Activated CD4-positive, alpha-beta T cell treated with anti-CD3 and anti-CD28 coated beads, Interleukin-10, Interleukin-2, amounts not matched to agents 100 ng/mL and 50 ng/mL, durations not matched to agents 16 hours and 8 hours (primary cell): ENCODE measurements around the gene CDC34.

Experiments
- DNase-seq: peaks from one replicate; pipeline ENCODE4 v3.0.0-alpha.2; 2020

The CDC34 gene

DNA sequence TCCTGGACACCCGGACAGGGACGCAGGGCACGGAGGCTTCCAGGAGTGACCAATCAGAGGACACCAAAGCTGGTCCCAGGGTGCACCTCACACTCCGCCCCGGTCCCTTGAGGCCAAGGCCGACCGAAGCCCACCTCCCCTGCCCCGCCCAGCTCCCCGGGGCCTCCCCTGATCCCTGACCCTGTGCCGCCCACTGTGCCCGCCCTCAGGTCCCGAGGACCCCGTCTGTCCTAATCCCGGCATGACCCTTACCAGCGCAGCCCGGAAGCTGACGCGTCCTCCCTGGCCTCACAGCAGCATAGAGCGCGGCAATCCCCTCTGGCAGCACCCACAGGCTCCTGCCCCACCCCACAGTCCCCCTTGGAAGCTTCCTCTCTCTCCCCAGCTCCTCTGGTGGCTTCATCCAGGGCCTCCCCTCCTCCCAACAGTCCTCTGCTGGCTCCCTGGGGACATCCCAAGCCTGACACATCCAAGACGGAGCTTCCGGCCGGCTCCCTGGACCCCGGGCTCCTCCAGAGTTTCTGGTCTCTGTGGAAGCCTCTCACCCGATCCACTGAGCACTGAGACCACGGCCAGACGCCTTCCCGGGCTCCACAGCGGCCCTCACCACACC, 7.4 kb upstream of the CDC34 start:
- no peak for DNase-seq

DNA sequence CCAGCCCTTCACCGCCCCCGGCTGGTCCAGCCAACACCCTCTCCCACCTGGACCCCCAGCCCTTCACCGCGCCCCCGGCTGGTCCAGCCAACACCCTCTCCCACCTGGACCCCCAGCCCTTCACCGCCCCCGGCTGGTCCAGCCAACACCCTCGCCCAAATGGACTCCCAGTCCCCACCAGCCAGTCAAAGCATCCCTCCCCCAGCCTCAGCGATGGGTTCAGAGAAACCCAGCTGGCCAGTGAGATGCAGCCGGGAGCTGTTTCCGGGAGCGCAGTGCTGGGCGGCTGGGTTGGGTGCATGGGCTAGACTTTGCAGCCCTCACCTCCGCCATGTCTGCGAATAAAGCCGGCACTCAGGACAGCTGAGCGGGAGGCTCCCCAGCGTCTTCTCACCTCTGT, 6.5 kb upstream of the CDC34 start:
- no peak for DNase-seq

DNA sequence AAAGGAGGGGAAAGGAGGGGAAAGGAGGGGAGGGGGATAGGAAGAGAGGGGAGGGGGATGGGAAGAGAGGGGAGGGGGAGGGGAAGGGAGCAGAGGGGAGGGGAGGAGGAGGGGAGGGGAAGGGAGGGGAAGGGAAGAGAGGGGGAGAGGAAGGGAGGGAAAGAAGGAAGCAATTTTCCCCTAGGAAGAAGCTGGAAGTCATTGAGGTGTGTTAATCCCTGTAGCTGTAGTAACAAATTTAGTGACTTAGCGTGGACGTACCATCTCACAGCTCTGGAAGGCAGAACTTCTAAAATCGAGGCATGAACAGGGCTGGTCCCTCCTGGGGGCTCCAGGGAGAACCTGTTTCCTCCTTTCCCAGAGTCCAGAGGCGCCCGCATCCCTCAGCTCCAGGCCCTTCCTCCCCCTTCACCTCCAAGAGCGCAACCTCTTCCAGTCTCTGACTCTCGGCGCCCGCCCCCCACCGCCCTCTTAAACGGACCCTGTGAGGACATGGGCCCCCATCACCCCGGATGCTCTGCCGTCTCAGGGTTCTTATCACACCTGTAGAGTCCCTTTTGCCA, 5.6 kb upstream of the CDC34 start:
- DNase-seq = no peak

DNA sequence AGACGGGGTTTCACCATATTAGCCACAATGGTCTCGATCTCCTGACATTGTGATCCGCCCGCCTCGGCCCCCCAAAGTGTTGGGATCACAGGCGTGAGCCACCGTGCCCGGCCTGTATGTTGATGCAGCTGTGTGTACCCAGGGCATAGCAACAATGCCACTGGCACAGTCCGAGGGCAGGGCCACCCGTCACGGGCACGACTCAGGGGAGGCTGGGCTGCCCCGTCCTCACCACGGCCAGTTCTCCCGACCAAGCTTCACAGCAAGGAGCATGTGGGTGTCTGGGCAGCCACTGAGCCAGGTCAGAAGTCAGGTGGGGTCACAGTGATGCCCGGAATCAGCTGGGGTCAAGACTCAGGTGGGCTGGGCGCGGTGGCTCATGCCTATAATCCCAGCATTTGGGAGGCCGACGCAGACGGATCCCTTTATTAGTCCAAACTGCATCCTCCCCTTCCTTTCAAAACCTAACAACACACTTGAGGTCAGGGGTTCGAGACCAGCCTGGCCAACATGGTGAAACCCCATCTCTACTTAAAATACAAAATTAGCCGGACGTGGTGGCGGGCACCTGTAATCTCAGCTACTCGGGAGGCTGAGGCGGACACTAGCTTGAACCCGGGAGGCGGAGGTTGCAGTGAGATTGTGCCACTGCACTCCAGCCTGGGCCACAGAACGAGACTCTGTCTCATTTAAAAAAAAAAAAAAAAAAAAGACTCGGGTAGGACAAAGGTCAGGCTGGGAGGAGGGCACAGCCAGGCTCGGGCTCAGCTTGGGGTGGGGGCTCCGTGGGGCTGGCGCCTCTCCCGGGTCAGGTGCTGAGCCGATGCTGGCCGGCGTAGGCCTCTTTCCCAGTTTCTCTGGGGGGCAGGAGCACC, 1.2 kb upstream of the CDC34 start:
- DNase-seq = no peak

DNA sequence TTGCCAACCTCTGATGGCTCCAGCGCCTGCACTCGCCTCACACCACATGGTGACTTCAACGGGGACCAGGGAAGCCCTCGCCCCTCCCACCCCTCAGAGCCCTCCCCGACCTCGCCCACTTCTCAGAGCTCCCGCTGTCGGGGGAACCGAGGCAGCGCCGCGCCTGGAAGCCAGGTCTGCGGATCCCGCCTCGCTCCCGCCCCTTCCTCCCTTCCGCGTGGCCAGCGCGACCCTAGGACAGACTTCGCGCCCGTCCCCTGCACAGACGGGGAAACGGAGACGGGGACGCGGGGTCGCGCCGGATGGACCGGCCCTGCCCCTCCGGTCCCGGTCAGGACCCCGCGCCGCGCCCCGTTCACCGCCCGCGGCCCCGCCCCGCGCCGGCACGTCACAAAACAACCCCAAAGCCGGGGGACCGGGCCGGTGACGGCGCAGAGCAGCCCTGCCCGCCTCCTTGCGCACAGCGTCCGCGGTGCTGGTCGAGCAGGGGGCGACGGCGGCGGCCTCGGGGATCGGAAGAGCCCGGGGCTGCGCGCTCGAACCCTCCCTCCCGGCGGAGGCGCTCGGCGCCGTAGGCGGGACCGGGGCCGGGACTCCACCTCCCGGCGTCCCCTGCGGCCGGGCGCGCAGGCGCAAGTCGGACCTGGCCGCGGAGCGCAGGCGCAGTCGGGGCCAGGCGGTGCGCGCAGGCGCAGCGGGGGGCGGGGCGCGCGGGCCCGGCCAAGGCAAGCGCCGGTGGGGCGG, 379 bp upstream of the CDC34 start:
- peak; percentile 94 for DNase-seq

DNA sequence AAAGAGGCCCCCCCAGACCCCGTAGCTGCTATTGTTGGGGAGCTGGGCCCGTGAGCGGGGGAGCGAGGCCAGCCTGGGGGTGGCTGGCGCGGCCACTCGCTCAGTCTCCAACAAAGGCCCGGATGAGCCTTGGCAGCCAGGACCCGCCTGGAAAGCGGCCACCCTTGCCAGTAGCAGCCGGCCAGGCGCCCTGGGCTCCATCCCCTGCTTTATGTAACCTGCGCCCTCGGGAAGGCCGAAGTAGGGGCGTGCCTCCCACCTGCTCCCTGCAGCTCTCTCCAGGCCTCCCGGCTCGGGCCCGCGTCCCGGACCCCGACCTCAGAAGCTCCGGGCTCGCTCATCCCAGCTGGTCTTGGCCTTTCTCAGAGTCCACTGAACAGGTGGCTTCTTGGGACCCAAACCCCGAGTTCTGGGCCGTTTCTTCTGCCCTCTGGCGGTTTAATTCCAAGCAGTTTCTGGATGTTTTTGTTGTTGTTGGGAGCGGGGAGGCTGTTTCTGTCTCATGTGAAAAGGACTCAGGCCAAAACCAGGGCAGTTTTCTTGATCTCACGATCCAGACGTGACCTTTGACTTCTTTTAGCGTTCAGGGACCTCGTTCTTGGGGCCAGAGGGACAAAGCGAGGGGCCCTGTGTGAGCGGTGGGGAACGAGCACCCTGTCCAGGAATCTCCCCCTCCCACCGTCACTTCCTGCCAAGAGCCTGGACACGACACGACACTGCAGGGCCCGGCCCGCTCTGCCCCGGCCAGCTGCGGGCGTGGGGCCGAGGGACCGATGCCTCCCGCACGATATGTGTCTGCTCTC, 1.2 kb downstream of the CDC34 start:
- peak; percentile 55 for DNase-seq

DNA sequence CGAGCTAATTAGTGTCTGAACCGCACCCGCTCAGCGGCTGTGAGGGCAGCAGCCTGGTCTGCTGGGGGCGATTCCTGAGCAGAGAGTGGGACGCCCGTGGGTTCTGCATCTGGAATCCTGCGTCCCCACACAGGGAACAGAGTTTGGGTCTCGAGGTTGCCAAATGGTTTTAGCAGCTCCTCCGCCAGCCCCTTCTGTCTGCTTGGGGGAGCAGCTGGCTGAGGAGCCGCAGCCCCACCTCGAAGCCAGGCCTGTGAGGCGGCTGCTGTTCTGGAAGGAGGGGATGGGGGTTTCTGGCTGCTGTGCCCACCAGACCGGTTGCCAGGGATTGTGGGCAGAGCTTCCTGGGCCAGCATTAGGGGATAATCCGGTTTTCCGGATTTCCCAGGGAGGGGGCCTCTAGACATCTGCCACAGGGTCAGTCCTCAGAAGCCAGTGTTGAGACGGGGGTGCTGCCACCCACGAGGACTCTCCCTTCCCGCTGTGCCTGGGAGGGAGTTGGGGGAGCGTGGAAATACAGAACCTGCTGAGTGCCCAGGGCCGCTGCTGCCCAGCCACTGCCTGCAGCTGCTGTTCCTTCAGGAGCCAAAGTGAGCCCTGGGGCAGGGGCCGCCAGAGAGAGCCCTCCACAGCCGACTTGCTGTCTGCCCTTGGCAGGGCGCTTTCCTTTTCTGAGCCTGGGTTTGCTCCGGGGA, 2.0 kb downstream of the CDC34 start:
- no peak for DNase-seq

DNA sequence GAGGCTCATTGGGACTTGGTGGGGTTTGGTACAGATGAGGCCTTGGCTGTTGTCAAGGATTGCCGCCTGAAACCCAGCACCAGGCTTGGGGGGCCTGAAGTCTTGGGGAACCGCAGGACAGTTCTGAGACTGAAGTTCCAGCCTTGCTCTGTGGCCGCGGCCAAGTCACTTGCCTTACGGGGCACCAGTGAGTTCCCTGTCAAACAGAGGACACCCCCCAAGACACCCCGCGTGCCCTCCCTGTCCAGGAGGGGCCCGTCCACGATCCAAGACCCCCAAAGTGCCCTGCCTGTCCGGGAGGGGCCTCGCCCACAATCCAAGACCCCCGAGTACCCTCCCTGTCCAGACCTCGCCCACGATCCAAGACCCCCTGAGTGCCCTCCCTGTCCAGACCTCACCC, 2.5 kb downstream of the CDC34 start:
- no peak for DNase-seq

DNA sequence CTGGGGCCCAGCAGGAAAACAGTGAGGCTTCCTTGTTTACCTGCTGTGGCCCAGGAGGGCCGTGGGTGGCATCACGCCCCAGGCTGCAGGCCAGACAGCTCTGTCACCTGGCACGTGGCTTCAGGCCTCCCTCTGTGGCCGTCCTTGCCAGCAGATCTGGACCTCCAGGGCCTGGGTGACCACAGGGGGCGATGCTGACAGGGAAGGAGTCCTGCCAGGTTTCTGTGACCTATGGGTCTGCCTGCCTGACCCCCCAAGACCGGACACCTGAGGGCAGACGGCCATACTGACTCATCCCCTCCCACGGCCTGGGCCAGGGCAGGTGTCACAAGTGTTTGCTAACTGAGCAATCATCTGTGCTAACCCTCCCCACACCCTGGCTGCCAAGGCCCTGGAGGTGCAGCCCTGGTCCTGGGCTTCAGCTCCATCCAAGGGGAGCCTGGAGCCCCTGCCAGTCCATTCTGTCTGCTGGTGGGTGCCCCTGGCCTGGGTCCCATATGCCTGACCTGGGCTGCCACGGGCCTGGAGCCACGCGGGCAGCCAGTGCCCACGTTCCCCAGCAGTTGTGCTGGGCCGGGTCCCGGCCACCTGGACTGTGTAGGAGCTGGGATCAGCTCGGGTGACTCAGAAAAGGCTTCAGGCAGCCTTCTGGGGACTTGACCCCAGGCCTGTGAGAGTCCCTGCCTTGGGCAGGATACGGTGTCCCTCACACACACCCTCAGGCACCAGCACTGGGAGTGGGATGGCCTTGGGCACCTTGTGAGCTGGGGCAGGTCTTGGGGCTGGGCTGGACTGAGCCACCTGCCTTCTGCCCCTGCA, 3.7 kb downstream of the CDC34 start:
- DNase-seq = no peak

DNA sequence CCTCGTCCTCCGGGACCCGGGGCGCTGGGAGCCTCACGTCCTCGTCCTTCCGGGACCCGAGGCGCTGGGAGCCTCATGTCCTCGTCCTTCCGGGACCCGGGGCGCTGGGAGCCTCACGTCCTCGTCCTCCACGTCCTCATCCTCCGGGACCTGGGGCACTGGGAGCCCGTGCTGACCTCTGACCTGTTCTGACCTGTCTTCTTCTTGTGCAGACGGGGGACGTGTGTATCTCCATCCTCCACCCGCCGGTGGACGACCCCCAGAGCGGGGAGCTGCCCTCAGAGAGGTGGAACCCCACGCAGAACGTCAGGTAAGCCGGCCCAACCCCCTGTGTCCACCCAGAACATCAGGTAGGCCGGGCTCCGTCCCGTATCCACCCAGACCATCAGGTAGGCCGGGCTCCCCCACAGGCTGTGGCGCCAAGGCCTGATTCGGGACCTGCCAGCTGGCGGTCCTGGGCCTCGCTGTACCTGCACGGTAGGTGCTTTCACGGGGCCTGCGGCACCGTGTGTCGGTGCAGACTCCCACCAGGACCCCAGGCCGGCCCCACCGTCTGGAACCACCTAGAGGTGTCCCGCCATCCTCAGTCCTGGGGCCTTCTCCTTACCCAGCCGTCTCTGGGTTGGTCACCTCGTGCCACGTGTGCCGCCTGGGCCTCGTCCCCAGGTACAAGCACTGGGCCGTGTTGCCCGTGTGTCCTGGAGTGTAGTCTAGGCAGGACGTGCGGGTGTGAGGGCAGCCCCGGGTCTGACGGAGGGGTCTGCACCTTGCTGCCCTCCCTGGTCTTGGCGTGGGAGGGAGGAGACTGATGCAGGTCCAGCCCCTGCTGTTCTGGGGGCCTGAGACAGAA, 4.7 kb downstream of the CDC34 start:
- DNase-seq = no peak

DNA sequence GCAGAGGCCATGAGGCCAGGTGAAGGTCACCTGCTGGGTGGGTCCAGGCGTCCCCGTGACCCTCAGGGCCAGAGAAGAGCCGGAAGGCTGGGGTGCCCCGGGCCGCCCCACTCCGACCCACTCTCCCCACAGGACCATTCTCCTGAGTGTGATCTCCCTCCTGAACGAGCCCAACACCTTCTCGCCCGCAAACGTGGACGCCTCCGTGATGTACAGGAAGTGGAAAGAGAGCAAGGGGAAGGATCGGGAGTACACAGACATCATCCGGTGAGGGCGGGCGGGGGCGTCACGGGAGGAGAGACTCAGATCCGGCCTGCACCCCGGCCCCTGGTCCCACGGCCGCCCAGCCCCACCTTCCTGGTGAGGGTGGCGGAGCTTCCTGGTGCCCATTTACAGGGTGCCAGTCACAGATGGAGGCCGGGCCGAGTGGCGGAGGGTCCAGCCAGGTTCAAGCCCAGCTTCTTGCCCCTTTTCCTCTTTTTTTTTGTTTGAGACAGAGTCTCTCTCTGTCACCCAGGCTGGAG, 5.4 kb downstream of the CDC34 start:
- DNase-seq = no peak

DNA sequence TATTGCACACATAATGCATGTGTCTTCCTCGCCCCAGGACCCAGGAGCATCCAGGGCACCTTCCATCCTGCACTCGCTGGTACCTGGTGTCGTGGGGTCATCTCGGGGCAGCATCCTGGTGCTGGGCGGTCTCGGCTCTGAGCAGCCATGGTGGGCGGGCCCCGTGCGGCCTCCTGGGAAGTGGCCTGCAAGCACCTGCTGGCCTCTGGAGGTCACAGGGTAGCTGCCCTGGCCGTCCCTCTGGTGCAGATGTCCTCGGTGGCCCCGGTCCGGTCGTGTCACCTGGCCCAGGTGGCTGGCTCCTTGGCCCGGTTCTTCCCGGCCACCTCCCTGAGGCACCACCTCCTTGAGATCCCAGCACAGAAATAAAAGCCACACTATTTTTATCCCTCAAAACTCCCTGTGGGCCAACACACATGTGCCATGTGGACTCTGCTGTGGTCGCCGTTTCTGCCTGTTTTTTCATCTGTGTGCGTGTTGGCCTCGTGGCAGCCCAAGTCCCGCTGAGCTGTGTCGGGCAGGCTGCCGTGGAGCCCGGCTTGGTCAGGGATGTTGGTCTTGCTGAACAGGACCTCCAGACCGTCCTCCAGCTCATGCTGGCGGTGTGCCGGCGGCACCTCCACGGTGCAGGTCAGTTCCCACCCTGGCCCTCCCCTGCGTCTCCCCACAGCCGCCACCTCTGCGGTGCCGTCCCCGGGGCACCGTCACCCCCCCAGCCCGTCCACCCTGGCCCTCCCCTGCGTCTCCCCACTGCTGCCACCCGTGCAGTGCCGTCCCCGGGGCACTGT, 7.3 kb downstream of the CDC34 start:
- DNase-seq = no peak

DNA sequence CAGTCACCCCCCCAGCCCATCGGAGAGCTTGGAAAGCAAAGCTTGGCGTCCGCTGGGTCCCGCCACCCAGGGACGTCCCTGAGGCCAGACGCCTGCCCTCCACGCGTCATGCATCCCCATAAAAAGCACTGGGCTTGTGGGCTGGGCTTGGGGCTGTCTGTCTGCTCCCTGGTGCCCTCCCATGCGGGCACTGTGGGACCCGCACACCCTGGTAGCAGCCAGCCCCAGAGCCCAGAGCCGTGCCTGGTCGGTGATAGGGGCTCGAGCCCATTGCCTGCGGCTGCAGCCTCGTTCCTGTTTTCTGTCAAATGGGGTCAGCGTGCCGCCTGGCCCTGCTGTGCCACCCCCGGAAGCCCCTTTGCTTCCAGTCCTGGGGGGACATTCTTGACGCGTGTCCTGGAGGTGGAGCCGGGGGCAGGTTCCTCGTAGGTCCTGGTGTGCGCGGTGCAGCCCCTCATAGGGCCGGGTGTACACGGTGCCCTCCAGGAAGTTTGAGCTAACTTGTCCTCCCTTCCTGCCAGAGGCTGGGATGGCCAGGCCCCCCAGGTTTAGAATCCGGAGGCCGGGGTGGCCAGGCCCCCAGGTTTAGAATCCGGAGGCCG, 8.0 kb downstream of the CDC34 start:
- DNase-seq = no peak

DNA sequence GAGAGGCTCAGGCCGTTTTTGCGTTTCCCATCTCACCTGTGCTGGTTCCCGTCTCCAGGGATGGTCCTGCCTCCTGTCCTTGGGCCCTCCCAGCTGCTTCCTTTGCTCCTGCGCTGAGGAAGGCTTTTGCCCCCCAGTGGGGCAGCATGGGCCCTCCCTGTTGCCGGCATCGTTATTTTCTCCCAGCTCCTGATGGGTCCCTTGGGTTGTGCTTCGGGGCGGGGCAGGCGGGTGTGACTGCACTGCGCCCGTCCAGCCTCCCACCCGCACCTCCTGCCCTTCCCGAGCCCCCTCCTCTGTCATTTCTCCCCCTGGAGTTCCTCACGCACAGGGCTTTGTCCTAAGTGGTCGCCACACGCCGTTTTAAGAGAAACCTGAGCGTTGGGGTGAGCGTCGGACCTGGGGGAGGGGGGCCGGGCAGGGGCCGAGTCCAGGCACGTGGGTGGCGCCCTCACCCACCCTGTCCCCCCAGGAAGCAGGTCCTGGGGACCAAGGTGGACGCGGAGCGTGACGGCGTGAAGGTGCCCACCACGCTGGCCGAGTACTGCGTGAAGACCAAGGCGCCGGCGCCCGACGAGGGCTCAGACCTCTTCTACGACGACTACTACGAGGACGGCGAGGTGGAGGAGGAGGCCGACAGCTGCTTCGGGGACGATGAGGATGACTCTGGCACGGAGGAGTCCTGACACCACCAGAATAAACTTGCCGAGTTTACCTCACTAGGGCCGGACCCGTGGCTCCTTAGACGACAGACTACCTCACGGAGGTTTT, 9.5 kb downstream of the CDC34 start:
- DNase-seq = no peak

DNA sequence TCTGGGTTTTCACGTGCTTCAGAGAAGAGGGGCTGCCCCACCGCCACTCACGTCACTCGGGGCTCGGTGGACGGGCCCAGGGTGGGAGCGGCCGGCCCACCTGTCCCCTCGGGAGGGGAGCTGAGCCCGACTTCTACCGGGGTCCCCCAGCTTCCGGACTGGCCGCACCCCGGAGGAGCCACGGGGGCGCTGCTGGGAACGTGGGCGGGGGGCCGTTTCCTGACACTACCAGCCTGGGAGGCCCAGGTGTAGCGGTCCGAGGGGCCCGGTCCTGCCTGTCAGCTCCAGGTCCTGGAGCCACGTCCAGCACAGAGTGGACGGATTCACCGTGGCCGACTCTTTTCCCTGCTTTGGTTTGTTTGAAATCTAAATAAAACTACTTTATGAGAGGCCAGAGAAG, 10.1 kb downstream of the CDC34 start:
- no peak for DNase-seq

DNA sequence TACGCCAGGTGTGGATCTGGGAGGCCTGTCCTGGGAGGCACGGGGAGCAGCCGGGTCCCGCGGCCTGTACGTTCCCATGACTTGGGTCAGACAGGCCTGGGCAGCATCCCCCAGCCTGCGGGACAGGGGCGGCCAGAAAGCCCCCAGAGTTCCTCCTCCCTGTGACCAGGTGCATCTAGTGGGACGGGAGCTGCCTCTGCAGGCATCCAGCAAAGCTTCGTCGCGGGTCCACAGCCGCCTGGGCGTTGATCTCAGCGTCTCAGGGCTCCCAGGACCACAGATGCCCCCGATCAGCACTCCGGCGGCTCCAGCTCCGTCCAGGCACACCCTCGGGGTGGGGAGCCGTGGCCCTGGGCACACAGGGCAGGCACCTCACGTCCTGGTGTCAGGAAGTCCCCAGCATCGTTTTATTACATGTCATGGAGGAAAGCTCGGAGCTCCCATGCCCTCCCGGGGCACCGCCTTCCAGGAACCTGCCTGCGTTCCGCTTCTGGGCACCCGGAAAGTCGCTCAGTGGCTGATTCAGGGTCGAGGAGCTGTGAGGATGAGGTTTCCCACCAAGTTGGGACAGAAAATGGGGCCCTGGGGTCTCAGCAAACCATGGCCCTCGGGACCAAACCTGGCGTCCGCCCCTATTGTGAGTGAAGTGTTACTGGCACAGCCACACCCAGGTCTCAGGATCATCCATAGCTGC, 10.8 kb downstream of the CDC34 start:
- no peak for DNase-seq
